Ascending aorta (tissue), 2 donors: ENCODE measurements around the gene GBA2. TPM values are rescaled to one million over a fixed set of nuclear protein-coding genes. Genes with fewer than 3 reads are reported as not detected.

Source experiments
- DNase-seq, 2 donors: peaks; one replicate each; pipeline ENCODE4 v3.0.0-alpha.2; 2019; ENCODE audit warnings: low spot score in 2 of 2
- H3K27ac ChIP-seq, 2 donors: fragments of 200-600 bp; sonication (generic); one replicate each; pipeline ENCODE4 v1.5.1; 2016 to 2017; ENCODE audit warnings: mild to moderate bottlenecking in 1 of 2
- H3K27me3 ChIP-seq: fragments of 200-600 bp; sonication (generic); one replicate; pipeline ENCODE4 v1.5.1; 2017
- H3K36me3 ChIP-seq, 2 donors: fragments of 200-600 bp; sonication (generic); one replicate each; pipeline ENCODE4 v1.5.1; 2016
- H3K4me1 ChIP-seq, 2 donors: fragments of 200-600 bp; sonication (generic); one replicate each; pipeline ENCODE4 v1.5.1; 2016 to 2017; ENCODE audit warnings: mild to moderate bottlenecking in 1 of 2
- H3K4me3 ChIP-seq, 2 donors: fragments of 200-600 bp; sonication (generic); one replicate each; pipeline ENCODE4 v1.5.1; 2016 to 2017; ENCODE audit warnings: mild to moderate bottlenecking in 1 of 2
- H3K9me3 ChIP-seq, 2 donors: fragments of 200-600 bp; sonication (generic); one replicate each; pipeline ENCODE4 v1.5.1; 2016
- CTCF ChIP-seq, 3 experiments: fragments of 200-600 bp in 2 of 3; fragments of 450-650 bp in 1 of 3; sonication (generic) in 2 of 3; IDR thresholded peaks; one replicate each; pipeline ENCODE4 v1.5.1; 2016 to 2019; ENCODE audit warnings: antibody characterized with exemption in 3 of 3, mild to moderate bottlenecking in 1 of 3, moderate library complexity in 1 of 3
- intact Hi-C: fragments of 100-400 bp; cut with DNase I; formaldehyde crosslinking; loops from one replicate; pipeline ENCODE4 v1.15.1; 2023
- total RNA-seq: library from RNA; depleted of rRNA; stranded (reverse); fragments of >200 nt; gene quantifications from one replicate; pipeline ENCODE4 v1.1.0, GENCODE V29; 2016

The GBA2 gene
- total RNA-seq, 1 donor from 2014 or later: 40.7 TPM

GRCh38 chr9:35690614-35691333, 58.3 kb downstream of the GBA2 start:
- H3K4me1 ChIP-seq: peaks cover 0 to 27% of the 10 kb centered on the region in 2 donors
- peak; percentile 56 to 94 for DNase-seq
- H3K27ac ChIP-seq: peak overlapping the region; percentile 93 to 97
- peaks cover 26 to 37% of the 10 kb centered on the region in 2 donors for H3K36me3 ChIP-seq
- no peak for TF ChIP-seq CTCF (IDR thresholded peaks at IDR 0.05)
- no peaks in the 10 kb centered on the region for H3K9me3 ChIP-seq
- H3K4me3 ChIP-seq: peak overlapping the region; percentile 83 to 93
- intact Hi-C loops: loop anchor here (1.0 to 10.0 kb wide), 3 partner anchors 33 to 196 kb away; partner anchors contain the start of gene RUSC2
- no peaks in the 10 kb centered on the region for H3K27me3 ChIP-seq

GRCh38 chr9:35690294-35690613, 58.8 kb downstream of the GBA2 start:
- peak overlapping the region; percentile 83 to 93 for H3K4me3 ChIP-seq
- H3K27ac ChIP-seq: peak overlapping the region; percentile 93 to 97
- peaks cover 0 to 25% of the 10 kb centered on the region in 2 donors for H3K4me1 ChIP-seq
- H3K9me3 ChIP-seq: no peaks in the 10 kb centered on the region
- no peaks in the 10 kb centered on the region for H3K27me3 ChIP-seq
- TF ChIP-seq CTCF (IDR thresholded peaks at IDR 0.05): no peak
- intact Hi-C loops: loop anchor here (1.0 to 10.0 kb wide), 3 partner anchors 33 to 195 kb away; partner anchors contain the start of gene RUSC2
- no peak for DNase-seq
- H3K36me3 ChIP-seq: peaks cover 31 to 42% of the 10 kb centered on the region in 2 donors

- peak within 1 kb of the TSS; percentile 83 to 93 for H3K4me3 ChIP-seq
- no peak for TF ChIP-seq CTCF (IDR thresholded peaks at IDR 0.05)
- peak; percentile 67 to 93 for DNase-seq
Observed at GRCh38 chr9:35689542-35690293, 59.3 kb downstream of the GBA2 start, which contains the start of gene TPM2. TPM2 (minus strand) TSS chr9:35689925; CDS start chr9:35689817, 108 bp downstream.

GRCh38 chr9:35688558-35689541, 60.2 kb downstream of the GBA2 start:
- peaks cover 13 to 29% of the 10 kb centered on the region in 2 donors for H3K4me1 ChIP-seq
- peaks cover 45 to 56% of the 10 kb centered on the region in 2 donors for H3K36me3 ChIP-seq
- peak overlapping the region; percentile 83 to 93 for H3K4me3 ChIP-seq
- no peaks in the 10 kb centered on the region for H3K9me3 ChIP-seq
- TF ChIP-seq CTCF (IDR thresholded peaks at IDR 0.05): no peak
- intact Hi-C loops: loop anchor here (2.0 kb wide), 1 partner anchor 84 kb away; the partner anchor contains the start of gene TESK1
- H3K27me3 ChIP-seq: no peaks in the 10 kb centered on the region
- no peak for DNase-seq
- peak overlapping the region; percentile 93 to 97 for H3K27ac ChIP-seq

More at GRCh38 chr9:35689542-35690293, 59.3 kb downstream of the GBA2 start, which contains the start of gene TPM2:
- H3K27ac ChIP-seq: peak within 1 kb of the TSS; percentile 93 to 97
- intact Hi-C loops: loop anchor here (1.0 to 10.0 kb wide), 4 partner anchors 32 to 195 kb away; partner anchors contain the start of genes RUSC2 and TESK1
- peaks cover 36 to 47% of the 10 kb centered on the region in 2 donors for H3K36me3 ChIP-seq
- peaks cover 5 to 28% of the 10 kb centered on the region in 2 donors for H3K4me1 ChIP-seq
- no peaks in the 10 kb centered on the region for H3K9me3 ChIP-seq
- H3K27me3 ChIP-seq: no peaks in the 10 kb centered on the region
